GM18505 (cell line): ENCODE measurements around the gene TMEM115.

Source experiments
- ATAC-seq: cut with Tn5 transposase; IDR thresholded peaks from one replicate; pipeline ENCODE4 v1.9.1; 2021; ENCODE audit not compliant: unreplicated experiment
- POLR2A ChIP-seq: IDR thresholded peaks from 4 replicates; pipeline ENCODE4 v1.6.1; 2011; ENCODE audit warnings: borderline replicate concordance; ENCODE audit not compliant: insufficient read depth, insufficient read length; ENCODE audit errors: extremely low read depth

The TMEM115 gene, protein sequence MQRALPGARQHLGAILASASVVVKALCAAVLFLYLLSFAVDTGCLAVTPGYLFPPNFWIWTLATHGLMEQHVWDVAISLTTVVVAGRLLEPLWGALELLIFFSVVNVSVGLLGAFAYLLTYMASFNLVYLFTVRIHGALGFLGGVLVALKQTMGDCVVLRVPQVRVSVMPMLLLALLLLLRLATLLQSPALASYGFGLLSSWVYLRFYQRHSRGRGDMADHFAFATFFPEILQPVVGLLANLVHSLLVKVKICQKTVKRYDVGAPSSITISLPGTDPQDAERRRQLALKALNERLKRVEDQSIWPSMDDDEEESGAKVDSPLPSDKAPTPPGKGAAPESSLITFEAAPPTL

DNA sequence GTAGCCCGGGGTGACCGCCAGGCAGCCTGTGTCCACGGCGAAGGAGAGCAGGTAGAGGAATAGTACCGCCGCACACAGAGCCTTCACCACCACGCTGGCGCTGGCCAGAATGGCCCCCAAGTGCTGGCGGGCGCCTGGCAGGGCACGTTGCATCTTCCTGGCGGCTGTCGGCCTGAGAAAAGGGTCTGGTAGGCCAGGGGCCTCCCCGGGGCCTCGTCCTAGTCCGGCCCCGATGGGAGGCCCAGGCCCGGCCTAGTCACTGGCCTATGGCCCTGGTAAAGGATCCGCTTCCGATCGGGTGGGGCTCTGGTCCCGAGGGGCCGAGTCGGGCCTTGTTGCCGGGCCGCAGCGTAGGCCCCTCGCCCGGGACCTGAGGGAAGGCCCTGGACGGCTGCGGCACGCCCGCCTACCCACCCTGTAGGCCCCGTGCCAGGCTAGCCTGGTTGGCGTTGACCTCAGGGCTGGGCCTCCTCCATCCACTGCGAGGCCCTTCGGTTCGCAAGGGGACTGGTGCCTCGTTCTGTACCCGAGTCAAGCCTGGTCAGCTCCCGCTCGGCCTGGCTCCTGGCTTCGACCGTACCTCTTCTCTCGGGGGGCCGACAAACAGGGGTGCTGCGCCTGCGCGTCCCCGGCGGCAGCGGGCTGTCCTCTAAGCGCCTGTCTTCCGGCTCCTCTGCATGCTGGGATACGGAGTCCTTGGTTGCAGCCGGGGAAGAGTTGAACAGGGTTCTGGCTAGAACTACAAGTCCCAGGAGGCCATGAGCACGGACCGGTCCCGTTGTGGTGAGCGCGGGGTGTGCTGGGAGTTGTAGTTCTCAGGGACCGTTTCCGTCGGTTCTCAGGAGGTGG lies at the start of gene TMEM115:
Gene TMEM115, minus strand, starts transcription at position 611 of the 849 bp plus-strand sequence. Its CDS starts 458 bp downstream, at position 153.
- peak; percentile 69 for TF ChIP-seq POLR2A
- peak; percentile 97 for ATAC-seq

DNA sequence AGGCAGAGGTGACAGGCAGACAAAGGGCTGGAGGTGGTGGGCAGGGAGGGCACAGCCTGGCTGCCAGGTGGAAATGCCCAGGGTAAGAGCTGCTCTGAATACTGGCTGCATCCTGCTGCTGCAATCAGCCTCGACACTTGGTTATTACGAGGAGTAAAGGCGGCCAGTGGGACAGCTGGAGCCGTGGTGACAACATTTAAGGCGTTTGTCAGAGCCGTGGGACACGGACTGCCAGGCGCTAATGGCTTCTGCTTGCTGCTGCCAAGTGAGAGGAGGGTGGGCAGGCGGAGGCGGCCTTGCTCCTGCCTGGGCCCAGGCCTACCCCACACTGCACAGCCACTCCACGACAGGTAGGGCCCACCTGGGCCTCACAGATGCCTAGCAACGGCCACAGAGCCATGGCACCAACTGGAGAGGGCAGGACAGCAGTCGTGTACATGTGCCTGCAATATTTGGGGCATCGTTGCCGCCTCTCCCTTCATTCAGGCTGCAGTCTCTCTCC lies 49.2 kb upstream of the TMEM115 start:
- ATAC-seq, result no peak
- no peak for TF ChIP-seq POLR2A

DNA sequence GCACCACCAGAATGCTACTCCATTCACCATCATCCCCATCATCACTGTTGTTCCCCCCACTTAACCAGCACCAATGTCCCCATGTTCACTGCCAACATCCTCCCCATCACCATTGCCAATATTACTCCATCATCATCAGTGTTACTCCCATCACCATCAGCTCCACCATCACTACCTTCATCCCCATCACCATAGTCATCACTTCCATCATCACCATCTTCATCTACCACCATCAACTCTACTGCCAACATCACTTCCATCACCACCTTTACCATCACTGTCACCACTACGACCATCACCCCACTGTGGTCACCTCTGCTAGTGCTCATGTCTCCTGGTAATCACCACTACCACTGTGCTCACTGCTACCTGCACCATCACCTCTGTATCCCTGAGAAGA lies 47.2 kb upstream of the TMEM115 start:
- no peak for ATAC-seq
- TF ChIP-seq POLR2A, result no peak

DNA sequence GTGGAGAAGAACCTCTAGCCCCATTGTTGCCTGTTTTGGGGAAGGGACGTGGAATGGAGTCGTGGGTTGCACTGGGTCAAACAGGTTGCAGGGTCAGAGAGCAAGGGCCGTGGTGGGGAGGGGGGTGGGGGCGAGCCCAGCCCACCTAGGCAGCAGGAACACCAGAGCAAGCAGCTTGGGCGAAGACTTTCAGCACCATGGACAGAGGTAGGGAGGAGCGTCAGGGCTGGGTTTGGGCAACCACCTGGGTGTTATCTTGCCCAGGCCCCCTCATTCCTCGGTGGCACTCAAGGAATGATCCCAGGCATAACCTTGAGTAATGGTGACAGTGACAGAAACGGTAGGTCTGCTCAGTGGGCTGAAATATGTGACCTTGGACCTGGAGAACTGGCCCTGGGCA lies 45.9 kb upstream of the TMEM115 start:
- no peak for ATAC-seq
- no peak for TF ChIP-seq POLR2A

DNA sequence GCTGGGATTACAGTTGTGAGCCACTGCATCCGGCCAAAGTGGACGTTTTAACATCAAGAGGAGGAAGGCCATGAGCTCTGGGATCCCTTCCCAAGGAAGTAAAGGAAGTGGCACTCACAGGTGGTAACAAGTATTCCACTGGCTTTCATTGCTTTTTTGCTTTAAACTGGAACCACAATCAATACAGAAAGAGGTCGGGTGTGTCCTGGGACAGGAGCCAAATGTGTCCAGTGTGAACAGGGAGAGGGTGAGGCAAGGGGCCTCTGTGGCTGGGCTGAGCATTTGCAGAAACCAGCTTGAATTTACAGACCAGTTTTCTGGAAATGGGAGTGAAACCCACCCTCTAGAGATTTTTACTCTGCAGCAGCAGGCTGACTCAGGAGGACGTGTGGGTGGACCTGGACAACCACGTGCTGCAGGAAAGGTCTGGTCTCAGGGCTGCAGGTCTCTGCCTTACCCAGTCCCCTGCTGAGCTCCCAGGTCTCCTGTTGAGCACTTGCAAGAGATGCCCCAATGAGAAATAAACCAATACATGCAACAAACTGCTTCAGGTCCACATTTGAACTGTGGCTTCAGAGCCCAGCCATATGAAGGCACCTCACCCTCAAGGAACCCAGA lies 42.8 kb upstream of the TMEM115 start:
- TF ChIP-seq POLR2A, result no peak
- no peak for ATAC-seq

DNA sequence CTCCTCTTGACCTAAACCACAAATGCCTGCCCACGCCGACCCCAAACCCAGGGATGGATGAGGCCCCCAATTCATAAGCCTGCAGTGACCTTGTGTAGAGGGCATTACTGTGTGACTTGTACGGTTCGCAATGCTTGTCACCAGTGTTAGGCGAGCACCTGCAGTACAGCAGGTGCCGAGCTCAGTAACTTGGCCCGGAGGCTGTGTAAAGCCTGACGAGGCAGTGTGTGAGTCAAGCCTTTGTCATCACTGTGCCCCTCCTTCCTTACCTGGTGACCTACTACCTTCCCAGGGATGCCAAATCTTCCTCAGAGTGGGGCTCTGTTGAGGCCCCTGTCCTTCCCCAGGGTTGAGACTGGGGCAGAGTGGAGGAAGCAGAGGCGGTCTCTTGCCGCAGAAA lies 37.2 kb upstream of the TMEM115 start:
- no peak for ATAC-seq
- TF ChIP-seq POLR2A, result no peak

DNA sequence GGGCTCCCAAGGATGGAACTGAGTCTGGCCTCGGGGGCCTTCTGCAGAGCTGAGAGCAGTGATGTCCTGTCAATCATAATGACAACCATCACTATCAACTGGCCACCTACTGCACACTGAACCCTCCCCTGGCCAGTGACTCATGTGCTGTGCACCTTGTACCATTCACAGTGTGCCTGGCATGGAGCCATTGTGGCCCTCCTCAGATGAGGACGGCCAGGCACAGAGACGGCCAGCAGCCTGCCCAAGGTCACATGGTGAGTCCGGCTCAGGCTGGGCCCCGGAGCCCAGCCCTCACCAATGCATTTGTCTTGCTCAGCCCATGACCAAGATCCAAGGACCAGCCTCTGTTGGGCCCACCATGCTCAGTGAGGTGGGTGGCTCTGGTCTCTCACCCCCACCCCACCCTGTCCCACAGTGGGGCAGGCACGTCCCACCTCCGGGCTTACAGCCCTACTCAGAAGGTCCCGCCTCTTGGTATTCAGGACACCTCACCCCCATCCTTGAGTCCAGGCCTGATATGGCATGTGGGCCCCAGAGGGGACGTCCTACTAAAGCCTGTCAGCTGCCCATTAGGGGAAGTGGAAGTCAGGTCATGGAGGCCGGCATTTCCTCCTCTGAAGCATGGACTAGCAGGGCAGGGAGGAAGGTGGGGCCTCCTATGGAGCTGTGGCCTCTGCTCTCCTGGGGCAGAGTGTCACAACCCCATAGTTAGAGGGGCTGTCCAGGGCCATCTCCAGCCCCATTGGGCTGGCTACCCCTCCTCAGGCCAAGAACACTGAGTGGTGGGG lies 35.9 kb upstream of the TMEM115 start:
- no peak for TF ChIP-seq POLR2A
- ATAC-seq, result no peak

DNA sequence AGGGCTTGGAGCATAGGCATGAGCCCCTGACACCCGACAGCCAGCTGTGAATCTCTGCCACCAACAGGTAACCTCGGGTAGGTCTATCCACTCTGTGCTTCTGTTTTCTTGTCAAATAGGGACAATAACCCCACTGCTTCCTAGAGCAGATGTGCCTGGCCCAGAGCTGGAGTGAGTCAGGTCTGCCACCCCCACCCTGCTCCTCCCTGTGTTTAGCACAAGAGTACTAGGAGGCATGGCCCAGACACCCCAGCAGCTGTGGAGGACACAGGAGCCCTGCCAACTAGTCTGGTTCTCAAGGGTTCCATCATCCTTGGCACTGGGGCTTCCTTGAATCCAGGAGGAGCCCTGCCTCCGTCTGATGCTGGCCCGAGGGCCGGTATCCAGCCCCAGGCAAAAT lies 33.7 kb upstream of the TMEM115 start:
- ATAC-seq, result no peak
- no peak for TF ChIP-seq POLR2A

DNA sequence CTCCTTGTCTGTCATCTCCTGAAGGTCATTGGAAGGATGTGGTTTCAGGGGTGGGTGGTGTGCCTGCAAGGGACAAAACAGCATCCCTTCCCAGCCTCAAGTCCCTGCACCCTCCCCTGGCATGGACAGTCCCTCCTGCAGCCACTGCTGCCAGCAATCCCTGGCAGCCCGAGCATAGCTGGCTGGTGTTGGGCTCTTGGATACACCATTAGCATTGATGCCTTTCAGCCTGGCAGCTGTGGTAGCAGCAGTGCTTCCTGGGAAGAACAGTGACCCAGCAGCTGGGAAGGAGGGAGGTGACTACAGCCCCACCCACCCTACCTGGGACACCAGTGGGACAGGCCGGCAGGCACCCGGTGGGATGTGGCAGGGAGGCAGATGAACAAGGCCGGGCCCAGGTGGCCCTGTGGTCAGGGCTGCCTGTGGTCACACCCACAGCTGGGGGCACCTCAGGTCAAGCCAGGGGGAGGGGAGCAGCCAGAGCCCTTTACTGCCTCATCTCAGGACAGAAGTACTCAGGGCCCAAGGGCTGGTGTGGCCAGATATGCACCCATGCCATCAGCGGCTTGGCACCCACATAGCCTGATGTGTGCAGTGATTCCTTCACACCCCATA lies 32.9 kb upstream of the TMEM115 start:
- no peak for TF ChIP-seq POLR2A
- ATAC-seq, result no peak

DNA sequence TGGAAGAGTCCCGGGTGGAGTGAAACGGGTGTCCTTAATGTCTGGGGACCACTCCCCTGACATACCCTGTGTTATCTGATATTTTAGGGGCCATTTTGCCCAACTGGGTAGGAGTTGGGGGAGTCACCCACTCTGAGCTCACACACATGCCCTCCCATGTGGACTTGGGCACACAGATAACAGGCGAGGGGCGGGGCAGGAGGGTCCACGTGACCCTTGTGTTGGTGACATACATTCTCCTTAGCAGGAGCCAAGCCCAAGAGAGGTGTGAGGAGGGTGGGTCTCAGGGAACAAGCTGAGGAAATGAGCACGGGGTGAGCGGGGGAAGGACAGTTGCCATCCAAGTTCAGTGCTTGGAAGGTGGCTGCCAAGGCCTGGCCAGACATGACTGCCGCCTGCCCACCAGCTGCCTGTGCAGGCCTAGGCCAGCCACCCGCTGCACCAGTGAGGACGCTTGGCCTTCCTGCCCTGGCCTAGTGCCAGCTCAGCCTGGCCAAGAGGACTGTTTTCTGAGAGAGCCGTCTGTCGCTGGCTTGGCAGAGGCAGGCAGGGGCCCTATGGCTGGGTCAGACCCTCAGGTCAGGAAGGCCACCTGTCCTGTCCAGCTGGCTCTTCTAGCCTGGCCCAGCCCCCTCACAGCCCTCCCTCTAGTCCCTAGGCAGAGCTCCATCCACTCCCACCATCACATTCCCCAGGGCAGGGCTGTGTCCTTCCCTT lies 31.3 kb upstream of the TMEM115 start:
- no peak for TF ChIP-seq POLR2A
- ATAC-seq, result no peak

DNA sequence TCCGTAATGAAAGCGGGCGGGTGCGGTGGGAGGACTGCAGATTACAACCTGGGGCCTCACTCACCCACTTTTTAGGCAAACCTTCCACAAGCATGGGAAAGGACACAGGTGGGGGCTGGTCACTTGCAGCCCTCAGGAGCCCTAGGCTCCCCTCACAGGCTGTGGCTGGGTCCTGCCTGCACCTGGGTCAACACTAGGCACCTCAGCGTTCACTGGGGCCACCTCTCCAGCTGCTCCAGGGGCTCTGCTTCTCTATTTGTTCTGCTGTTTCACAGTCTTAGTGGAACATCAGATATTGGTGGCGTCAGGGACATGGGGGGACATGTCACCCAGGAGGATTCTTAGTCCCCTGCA lies 30.1 kb upstream of the TMEM115 start:
- ATAC-seq, result no peak
- TF ChIP-seq POLR2A, result no peak
